CD4-positive, alpha-beta T cell treated with Interferon alpha-2 for 1 hour (primary cell): ENCODE data around the gene FRMD5.
"Not testable (repeated sequence)": the region's sequence is repeated elsewhere in the genome, so short reads cannot be mapped to it uniquely, and the experiment has no call there.

ENCODE experiments used
- DNase-seq, 2 donors: peaks; one replicate each; pipeline ENCODE4 v3.0.0-alpha.2; 2020 to 2022

Gene FRMD5

DNA sequence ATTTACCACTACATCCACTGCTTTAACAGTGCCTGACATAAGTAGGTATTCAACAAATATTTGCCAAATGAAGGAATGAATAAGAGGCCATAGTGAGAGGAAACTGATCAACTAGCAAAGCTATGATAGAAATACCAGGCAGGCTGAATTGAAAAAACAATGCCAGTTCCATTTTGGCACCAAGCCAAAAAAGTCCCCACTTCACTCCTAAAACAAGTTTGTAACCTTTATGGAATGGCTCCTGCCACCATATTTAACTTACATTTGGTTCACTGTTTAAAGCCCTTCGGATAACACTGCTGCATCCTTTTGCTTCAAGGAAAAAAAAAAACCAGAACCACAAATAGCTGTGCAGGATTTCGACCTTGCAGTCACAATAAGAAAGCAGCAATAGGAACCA lies 166.1 kb downstream of the FRMD5 start:
- no peak for DNase-seq

GRCh38 chr15:44028349-44028748 lies 166.7 kb downstream of the FRMD5 start:
- no peak for DNase-seq

DNA sequence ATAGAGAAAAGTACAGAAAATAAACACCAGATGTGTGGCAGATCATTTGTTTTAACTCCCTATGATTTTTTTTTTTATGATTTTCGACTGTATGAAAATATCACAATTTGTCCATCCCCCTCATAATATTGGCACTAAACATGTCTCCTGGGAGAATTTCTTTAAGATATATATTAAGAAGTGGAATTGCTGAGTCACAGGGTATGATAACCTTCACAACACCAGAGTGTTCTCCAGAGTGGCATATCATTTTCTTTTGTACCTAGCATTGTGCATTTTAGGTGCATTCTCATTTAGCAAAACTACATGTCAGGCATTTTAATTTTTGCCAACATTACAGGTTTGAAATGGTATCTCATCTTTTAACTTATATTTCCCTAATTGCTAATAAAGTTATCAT lies 170.9 kb downstream of the FRMD5 start:
- DNase-seq = no peak

DNA sequence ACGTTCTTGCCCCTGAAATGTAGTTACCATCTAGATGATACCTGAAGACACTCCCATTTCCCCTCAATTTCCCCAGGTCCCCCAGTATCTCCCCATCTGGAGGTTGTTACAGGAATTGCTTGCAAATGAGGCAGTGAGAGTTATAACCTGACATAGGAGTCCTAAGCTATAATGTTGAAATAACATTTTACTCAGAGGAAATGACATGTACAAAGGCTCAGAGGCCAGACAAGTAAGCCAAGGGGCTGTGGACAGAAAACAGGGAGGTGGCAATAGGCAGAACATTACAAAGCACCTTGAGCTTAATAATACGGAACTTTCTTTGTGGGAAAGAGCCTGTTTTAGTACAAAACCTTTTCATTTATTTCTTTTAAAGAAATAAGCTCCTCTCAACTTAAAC lies 171.9 kb downstream of the FRMD5 start:
- DNase-seq = no peak

DNA sequence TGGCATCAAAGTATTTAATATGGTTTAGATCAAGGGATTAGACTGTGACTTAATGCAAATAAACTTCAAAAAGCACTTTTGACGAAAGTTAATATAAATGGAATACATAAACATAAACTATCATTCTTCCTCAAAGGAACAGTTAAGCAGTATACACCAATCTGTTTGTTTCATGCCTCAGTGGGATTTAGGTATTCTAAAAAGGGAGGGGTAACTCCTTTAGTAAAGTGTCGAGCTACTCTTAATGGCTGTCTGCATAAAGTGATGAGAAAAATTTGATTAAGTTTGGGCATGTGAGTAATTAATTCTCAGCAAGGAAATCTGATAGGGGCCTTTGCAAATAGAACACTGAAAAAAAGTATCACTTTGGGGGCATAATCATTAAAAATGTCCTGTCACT lies 176.9 kb downstream of the FRMD5 start:
- no peak for DNase-seq

GRCh38 chr15:44015545-44016305 lies 179.3 kb downstream of the FRMD5 start:
- no peak for DNase-seq

GRCh38 chr15:44011238-44011854 lies 183.7 kb downstream of the FRMD5 start:
- DNase-seq = no peak

- DNase-seq = no peak
These were observed 185.0 kb downstream of the FRMD5 start for GRCh38 chr15:44010089-44010488.

DNA sequence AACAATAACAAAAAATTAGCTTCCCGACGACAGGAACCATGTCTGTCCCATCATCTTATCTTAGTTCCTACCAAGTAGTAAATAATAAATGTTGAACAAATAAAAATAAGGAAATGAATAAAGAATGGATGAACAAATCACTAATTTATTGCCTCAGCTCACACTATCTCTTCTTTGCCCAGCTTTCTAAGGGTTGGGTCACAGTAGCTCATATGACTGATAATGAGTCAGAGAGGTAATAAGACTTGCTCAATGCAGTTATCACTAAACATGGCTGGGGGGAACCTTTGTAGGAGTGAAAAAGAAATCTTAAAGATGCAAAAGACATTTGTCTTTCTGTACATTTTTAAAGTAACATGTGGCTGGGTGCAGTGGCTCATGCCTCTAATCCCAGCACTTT lies 186.0 kb downstream of the FRMD5 start:
- no peak for DNase-seq

- not testable (repeated sequence) for DNase-seq
These were observed 194.8 kb downstream of the FRMD5 start for GRCh38 chr15:44000248-44000647.

DNA sequence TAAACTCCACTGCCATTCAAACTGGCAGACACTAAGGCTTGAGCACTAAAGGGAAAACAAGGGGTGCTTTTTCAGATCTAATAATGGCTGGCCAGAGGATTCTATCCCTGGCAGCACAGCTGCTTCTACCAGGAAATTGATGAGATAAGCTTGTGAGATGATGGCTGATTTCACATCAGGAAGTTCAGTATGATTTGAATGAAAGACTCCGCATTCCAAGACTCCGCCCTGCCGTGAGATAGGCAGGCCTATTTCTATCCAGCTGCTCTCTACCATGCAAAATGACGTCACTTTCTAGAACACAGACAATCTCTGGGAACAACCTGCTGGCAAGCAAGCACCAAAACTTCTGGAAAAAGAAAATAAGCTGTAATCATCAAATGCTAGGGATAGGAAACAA lies 196.5 kb downstream of the FRMD5 start:
- no peak for DNase-seq

DNA sequence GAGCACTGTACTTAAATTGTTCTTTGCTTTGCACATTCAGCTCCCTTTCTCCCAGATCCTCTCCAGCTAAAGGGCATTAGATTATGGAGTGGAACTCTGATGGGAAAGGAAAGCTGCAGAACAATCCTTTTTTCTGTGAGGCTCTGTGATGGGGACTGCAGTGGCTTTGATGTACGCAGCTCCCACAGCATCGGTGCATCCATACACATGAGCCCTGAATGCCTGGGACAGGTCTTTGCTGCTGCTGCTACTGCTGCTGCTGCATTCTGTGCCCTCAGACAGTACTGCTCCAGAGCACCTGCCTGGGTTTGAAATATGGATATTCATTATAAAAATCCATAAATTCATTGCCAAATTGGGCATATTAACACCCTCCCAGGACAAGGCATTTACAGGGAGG lies 203.9 kb downstream of the FRMD5 start:
- no peak for DNase-seq

DNA sequence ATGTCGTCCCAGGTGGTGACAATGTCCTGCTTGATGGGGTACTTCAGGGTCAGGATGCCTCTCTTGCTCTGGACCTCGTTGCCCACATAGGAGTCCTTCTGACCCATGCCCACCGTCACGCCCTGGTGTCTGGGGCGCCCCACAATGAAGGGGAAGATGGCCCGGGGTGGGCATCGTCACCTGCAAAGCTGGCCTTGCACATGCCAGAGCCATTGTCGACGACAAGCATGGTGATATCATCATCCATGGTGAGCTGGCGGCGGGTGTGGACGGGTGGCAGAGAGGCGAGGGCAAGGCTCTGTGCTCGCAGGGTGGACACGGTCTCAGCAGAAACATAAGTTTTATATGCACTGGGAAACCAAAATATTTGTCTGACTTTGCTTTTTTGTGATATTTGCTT lies 205.1 kb downstream of the FRMD5 start:
- DNase-seq = no peak

GRCh38 chr15:43988900-43989299 lies 206.2 kb downstream of the FRMD5 start:
- DNase-seq = no peak

DNA sequence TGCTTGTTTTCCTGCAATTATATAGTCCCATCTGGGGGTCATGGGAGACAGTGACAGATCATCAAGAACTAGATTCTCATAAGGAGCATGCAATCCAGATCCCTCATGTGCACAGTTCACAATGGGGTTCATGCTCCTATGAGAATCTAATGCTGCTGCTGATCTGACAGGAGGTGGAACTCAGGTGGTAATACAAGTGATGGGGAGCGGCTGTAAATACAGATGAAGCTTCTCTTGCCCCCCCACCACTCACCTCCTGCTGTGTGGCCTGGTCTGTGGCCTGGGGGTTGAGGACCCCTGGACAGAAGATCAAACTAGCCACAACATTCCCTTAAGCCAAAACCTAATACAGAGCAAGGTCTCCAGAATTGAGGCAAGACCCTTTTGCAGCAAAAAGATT lies 207.1 kb downstream of the FRMD5 start:
- DNase-seq = no peak

DNA sequence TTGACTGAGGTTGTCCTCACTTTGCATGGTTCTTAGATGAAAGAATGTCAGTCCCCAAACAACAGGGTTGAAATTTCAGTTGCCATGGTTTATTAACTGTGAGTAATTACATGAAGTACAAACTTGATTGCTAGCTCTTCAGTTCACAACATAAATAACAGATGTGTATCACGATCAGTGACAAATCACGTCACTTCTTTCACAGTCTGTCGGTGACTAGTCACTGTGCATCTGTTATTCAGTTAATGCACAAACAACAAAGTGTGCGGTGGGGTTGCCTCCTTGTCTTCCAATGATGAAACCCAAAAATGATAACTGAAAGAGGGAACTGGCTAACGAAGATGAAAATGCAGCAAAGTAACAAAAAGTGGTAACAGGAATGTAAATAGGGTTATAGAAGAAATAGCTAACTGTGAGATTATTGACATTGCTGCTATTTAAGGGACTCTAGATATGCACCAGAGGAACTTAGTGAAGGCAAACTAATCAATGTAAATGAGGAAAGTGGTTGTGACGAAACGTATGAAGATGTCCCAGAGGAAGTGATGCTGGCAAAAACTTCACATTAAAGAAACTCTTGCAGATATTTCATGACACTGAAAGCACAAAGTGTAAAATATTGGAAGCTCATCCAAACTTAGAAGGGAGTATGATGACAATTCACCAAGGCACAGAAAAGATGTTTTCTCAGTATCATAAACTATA lies 208.9 kb downstream of the FRMD5 start:
- DNase-seq = no peak

DNA sequence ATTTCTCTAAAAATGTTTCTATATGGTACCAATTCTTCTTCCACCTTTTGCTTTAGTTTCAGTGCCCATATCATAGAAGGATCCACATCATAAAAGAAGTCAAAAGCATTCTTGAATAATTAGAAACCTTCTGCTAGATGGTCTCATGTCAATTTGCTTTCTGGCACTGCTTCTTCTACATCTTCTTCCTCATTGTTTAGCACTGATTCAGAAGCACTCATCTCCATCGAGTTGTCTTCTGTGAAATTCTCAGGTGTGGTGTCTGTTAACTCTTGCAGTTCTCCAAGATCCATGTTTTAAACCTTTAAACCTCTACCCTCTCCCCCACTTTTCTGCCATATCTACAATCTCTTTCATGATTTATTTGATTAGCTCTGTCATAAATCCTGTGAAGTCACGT lies 213.5 kb downstream of the FRMD5 start:
- DNase-seq = no peak

GRCh38 chr15:43977072-43977884 lies 217.8 kb downstream of the FRMD5 start:
- DNase-seq = peak; percentile 5 to 29

GRCh38 chr15:43975770-43976169 lies 219.3 kb downstream of the FRMD5 start:
- DNase-seq = no peak

DNA sequence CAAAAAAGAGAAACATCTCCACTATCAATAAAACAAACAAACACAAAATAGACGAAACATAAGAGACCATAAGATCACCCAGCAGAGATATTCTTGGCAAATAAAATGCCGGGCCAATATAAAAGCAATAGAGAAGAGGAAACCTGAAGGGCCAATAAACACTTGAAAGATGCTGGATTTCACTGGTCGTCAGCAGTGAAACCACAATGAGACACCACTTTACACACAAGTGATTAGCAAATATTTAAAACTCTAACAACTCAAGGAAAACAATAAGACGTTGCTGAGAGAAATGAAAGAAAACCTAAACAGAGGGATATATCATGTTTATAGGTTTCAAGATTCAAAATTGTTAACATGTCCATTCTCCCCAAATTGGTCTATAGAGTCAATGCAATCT lies 219.7 kb downstream of the FRMD5 start:
- no peak for DNase-seq

GRCh38 chr15:43974852-43975251 lies 220.2 kb downstream of the FRMD5 start:
- no peak for DNase-seq

DNA sequence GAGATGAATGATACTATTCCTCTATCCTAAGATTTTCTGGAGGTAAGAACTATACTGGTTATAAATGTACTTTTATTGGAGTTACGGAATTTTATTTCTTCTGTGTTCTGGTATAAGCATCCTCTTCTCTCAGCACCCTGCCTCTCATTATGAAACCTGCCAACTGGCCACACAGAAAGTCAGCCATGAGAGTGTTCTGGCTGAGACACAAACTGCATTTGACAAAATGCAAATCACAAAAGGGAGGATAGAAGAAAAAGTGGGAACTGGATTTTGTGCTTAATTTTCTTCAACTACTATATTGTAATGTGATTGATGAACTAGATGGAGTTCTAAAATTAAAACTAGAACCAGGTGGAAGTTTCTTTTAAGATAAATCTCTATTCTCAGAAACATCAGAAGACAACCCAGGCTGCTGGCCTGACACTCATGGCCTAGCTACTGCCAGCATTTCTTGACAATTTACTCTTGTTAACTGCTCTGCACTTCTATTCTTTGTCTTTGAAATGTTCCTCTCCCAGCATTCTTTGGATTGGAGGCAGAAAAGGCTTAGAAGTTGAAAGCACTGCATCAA lies 225.2 kb downstream of the FRMD5 start:
- no peak for DNase-seq

DNA sequence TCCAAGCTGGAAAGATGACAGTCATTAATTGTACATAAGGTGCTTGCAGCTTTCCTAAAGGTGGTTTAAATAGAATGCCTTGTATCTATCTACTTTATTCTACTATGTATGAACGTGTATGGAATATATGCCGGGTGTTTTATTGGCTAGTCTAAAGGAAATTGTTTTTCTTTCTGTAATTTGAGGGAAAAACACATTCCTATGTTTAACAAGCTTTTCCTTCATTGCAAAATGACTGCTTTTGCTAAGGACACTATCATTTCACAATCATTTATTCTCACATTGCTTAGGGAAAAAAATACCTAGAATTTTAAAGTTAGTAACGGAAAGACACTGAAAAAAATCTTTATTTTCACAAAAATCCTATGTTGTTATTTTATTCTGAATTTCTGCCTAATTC lies 226.5 kb downstream of the FRMD5 start:
- DNase-seq = no peak
